Neural cell (in vitro differentiated cells): ENCODE results near the gene ECEL1. TPM values are rescaled to one million over a fixed set of nuclear protein-coding genes. Genes with fewer than 3 reads are reported as not detected.

Source experiments
- H2AFZ ChIP-seq: fragments of 200-600, 300-800 bp; sonication (generic), shearing (Covaris generic); 2 replicates; pipeline ENCODE4 v1.6.0; 2014; ENCODE audit warnings: low read depth, mild to moderate bottlenecking, antibody characterized with exemption, low read length, moderate library complexity
- H3F3A ChIP-seq: fragments of 200-600 bp; shearing (Covaris generic); 2 replicates; pipeline ENCODE4 v1.6.1; 2016; ENCODE audit warnings: mild to moderate bottlenecking, moderate library complexity, mixed read lengths, antibody characterized with exemption, low read length; ENCODE audit not compliant: insufficient read depth, poor library complexity, severe bottlenecking
- H3K27ac ChIP-seq: fragments of 200-600, 300-800 bp; sonication (generic), shearing (Covaris generic); 2 replicates; pipeline ENCODE4 v1.5.1; 2014; ENCODE audit warnings: mild to moderate bottlenecking, low read length, moderate library complexity
- H3K27me3 ChIP-seq: fragments of 300-800, 200-600 bp; sonication (generic), shearing (Covaris generic); 2 replicates; pipeline ENCODE4 v1.6.0; 2014; ENCODE audit warnings: mild to moderate bottlenecking, low read depth, low read length, moderate library complexity; ENCODE audit not compliant: insufficient read depth
- H3K36me3 ChIP-seq: fragments of 300-800, 200-600 bp; sonication (generic), shearing (Covaris generic); 2 replicates; pipeline ENCODE4 v1.5.1; 2014; ENCODE audit warnings: mild to moderate bottlenecking, antibody characterized with exemption, low read length, moderate library complexity; ENCODE audit not compliant: insufficient read depth
- H3K4me2 ChIP-seq: fragments of 300-800, 200-600 bp; sonication (generic), shearing (Covaris generic); 2 replicates; pipeline ENCODE4 v1.6.0; 2014; ENCODE audit warnings: mild to moderate bottlenecking, low read length
- H3K4me3 ChIP-seq: fragments of 300-800, 200-600 bp; sonication (generic), shearing (Covaris generic); 2 replicates; pipeline ENCODE4 v1.5.1; 2014; ENCODE audit warnings: mild to moderate bottlenecking, low read length, moderate library complexity
- H3K79me2 ChIP-seq: fragments of 200-600 bp; shearing (Covaris generic); replicated peaks from 2 replicates; pipeline ENCODE4 v1.6.0; 2014; ENCODE audit warnings: mild to moderate bottlenecking, low read length, moderate library complexity; ENCODE audit not compliant: insufficient read depth
- H3K9ac ChIP-seq: fragments of 300-800, 200-600 bp; sonication (generic), shearing (Covaris generic); 2 replicates; pipeline ENCODE4 v1.6.1; 2016; ENCODE audit warnings: mild to moderate bottlenecking, low read length, mixed read lengths
- H3K9me2 ChIP-seq: fragments of 200-600 bp; shearing (Covaris generic); 2 replicates; pipeline ENCODE4 v1.6.1; 2016; ENCODE audit warnings: mild to moderate bottlenecking, low read length, mixed read lengths; ENCODE audit not compliant: insufficient read depth
- H3K9me3 ChIP-seq: fragments of 200-600, 300-800 bp; sonication (generic), shearing (Covaris generic); 2 replicates; pipeline ENCODE4 v1.6.1; 2016; ENCODE audit warnings: mild to moderate bottlenecking, mixed run types, low read length, moderate library complexity, mixed read lengths
- H4K20me1 ChIP-seq: fragments of 200-600 bp; shearing (Covaris generic); 2 replicates; pipeline ENCODE4 v1.6.1; 2016; ENCODE audit warnings: mild to moderate bottlenecking, mixed run types; ENCODE audit not compliant: insufficient read depth
- CTCF ChIP-seq: fragments of 450-650 bp; IDR thresholded peaks from 2 replicates; pipeline ENCODE4 v1.5.1; 2014; ENCODE audit warnings: antibody characterized with exemption, mild to moderate bottlenecking, moderate library complexity; ENCODE audit not compliant: poor library complexity, severe bottlenecking
- EP300 ChIP-seq: fragments of 450-650 bp; conservative IDR thresholded peaks from 2 replicates; pipeline ENCODE4 v1.6.1; 2014; ENCODE audit warnings: antibody characterized with exemption, mild to moderate bottlenecking, moderate library complexity; ENCODE audit not compliant: poor library complexity, severe bottlenecking
- EZH2 ChIP-seq: fragments of 200-600, 300-800 bp; shearing (Covaris generic), sonication (generic); IDR thresholded peaks from 2 replicates; pipeline ENCODE4 v1.6.1; 2014; ENCODE audit warnings: antibody characterized with exemption, low read length, borderline replicate concordance, mild to moderate bottlenecking; ENCODE audit not compliant: insufficient read depth, poor library complexity, severe bottlenecking
- MXI1 ChIP-seq: fragments of 450-650 bp; conservative IDR thresholded peaks from 2 replicates; pipeline ENCODE4 v1.6.1; 2014; ENCODE audit warnings: antibody characterized with exemption, mild to moderate bottlenecking; ENCODE audit not compliant: poor library complexity, severe bottlenecking
- POLR2AphosphoS5 ChIP-seq: IDR thresholded peaks from 2 replicates; pipeline ENCODE4 v1.6.1; 2012
- RAD21 ChIP-seq: fragments of 450-650 bp; conservative IDR thresholded peaks from 2 replicates; pipeline ENCODE4 v1.6.1; 2014; ENCODE audit warnings: antibody characterized with exemption, mild to moderate bottlenecking, moderate library complexity
- REST ChIP-seq: IDR thresholded peaks from 2 replicates; pipeline ENCODE4 v1.6.1; 2012; ENCODE audit warnings: borderline replicate concordance
- SMC3 ChIP-seq: fragments of 450-650 bp; conservative IDR thresholded peaks from 2 replicates; pipeline ENCODE4 v1.6.1; 2014; ENCODE audit warnings: antibody characterized with exemption, mild to moderate bottlenecking, moderate library complexity; ENCODE audit not compliant: poor library complexity
- TAF1 ChIP-seq: IDR thresholded peaks from 2 replicates; pipeline ENCODE4 v1.6.1; 2012; ENCODE audit warnings: low read depth
- polyA plus RNA-seq: library from polyadenylated mRNA; depleted of rRNA; stranded (reverse); fragments of >200 nt; gene quantifications from 2 replicates; pipeline ENCODE4 v1.2.3, GENCODE V29; 2014

Gene ECEL1
- polyA plus RNA-seq, 1 donor from 2014 or later, result 60.9 TPM

- H3K9ac ChIP-seq, result no peak overlapping the region
- H3K27ac ChIP-seq, result no peak overlapping the region
- no peak overlapping the region for H2AFZ ChIP-seq
- no peaks in the 10 kb centered on the region for H4K20me1 ChIP-seq
- H3K4me3 ChIP-seq, result no peak overlapping the region
- H3K9me3 ChIP-seq, result no peaks in the 10 kb centered on the region
- no peaks in the 10 kb centered on the region for H3F3A ChIP-seq
- TF ChIP-seq REST (no peak), CTCF (no peak), POLR2AphosphoS5 (no peak), MXI1 (no peak), EP300 (no peak), EZH2 (no peak), TAF1 (no peak), SMC3 (no peak), RAD21 (no peak)
- H3K4me2 ChIP-seq, result no peak overlapping the region
- no peaks in the 10 kb centered on the region for H3K9me2 ChIP-seq
- H3K27me3 ChIP-seq, result no peaks in the 10 kb centered on the region
- no peaks in the 10 kb centered on the region for H3K36me3 ChIP-seq
- H3K79me2 ChIP-seq, result no peaks in the 10 kb centered on the region
These were observed 48.3 kb upstream of the ECEL1 start for GRCh38 chr2:232535761-232536530.

- Histone ChIP-seq H4K20me1 (no peaks in the 10 kb centered on the region), H3K27ac (no peak overlapping the region), H3K4me2 (no peak overlapping the region), H3K79me2 (no peaks in the 10 kb centered on the region), H3K27me3 (no peaks in the 10 kb centered on the region), H3F3A (no peaks in the 10 kb centered on the region), H3K9me3 (no peaks in the 10 kb centered on the region), H3K9me2 (no peaks in the 10 kb centered on the region), H3K4me3 (no peak overlapping the region), H3K36me3 (no peaks in the 10 kb centered on the region), H2AFZ (no peak overlapping the region), H3K9ac (no peak overlapping the region)
- TF ChIP-seq RAD21, result no peak
- TF ChIP-seq SMC3, result no peak
- TF ChIP-seq REST, result no peak
- TF ChIP-seq EZH2, result no peak
- no peak for TF ChIP-seq TAF1
- no peak for TF ChIP-seq MXI1
- no peak for TF ChIP-seq POLR2AphosphoS5
- TF ChIP-seq CTCF, result no peak
- no peak for TF ChIP-seq EP300
These were observed 47.5 kb upstream of the ECEL1 start for GRCh38 chr2:232534940-232535651.
